HL-60 (cell line): Measurements from ENCODE around the gene KRTAP4-11.
"Not testable (repeated sequence)": the region's sequence is repeated elsewhere in the genome, so short reads cannot be mapped to it uniquely, and the experiment has no call there.

Source experiments
- CTCF ChIP-seq: IDR thresholded peaks from one replicate; pipeline ENCODE4 v1.5.1; 2011; ENCODE audit warnings: low read length, control low read depth, inconsistent platforms; ENCODE audit not compliant: insufficient read depth
- POLR2AphosphoS5 ChIP-seq: IDR thresholded peaks from 2 replicates; pipeline ENCODE4 v1.6.1; 2012; ENCODE audit warnings: low read depth
- REST ChIP-seq: IDR thresholded peaks from 2 replicates; pipeline ENCODE4 v1.6.1; 2012; ENCODE audit warnings: low read depth; ENCODE audit not compliant: insufficient replicate concordance

GRCh38 chr17:41084100-41084856, 33.9 kb downstream of the KRTAP4-11 start, which contains the start of gene KRTAP4-7:
- TF ChIP-seq CTCF, POLR2AphosphoS5, REST: not testable (repeated sequence)
